Measurements from ENCODE around the gene MYOM1. TPM values are rescaled to one million over a fixed set of nuclear protein-coding genes. Genes with fewer than 3 reads are reported as not detected.

Gene MYOM1
- total RNA-seq, 2 donors from 2014 or later: 6.1 to 6.5 TPM

- no peaks in the 10 kb centered on the region for H3K9me3 ChIP-seq
- TF ChIP-seq POLR2A (IDR thresholded peaks at IDR 0.05) (no peak), CTCF (IDR thresholded peaks at IDR 0.05) (no peak), POLR2AphosphoS5 (IDR thresholded peaks at IDR 0.05) (no peak)
- intact Hi-C loops (cut with DNase I): loop anchor here (5.0 to 10.0 kb wide), 2 partner anchors 94 to 218 kb away; partner anchors contain the start of gene MYL12A
- no peak overlapping the region for H3K4me3 ChIP-seq
- no peaks in the 10 kb centered on the region for H3K36me3 ChIP-seq
- no peaks in the 10 kb centered on the region for H3K27me3 ChIP-seq (replicated peaks; ENCODE audit: insufficient read depth)
- H3K4me1 ChIP-seq (replicated peaks): no peaks in the 10 kb centered on the region
- no peak for DNase-seq (ENCODE audit: low spot score)
- WGBS: 81% methylated on average over 8 of the region's 8 CpGs
- H3K27ac ChIP-seq: no peak overlapping the region
These were observed 66.6 kb downstream of the MYOM1 start for GRCh38 chr18:3153107-3153704.

- WGBS: 81% methylated on average over 1 of the region's 1 CpG
- intact Hi-C loops (cut with DNase I): loop anchor here (5.0 to 10.0 kb wide), 2 partner anchors 95 to 217 kb away; partner anchors contain the start of gene MYL12A
- no peak overlapping the region for H3K27ac ChIP-seq
- no peak overlapping the region for H3K4me3 ChIP-seq
- H3K9me3 ChIP-seq: no peaks in the 10 kb centered on the region
- no peaks in the 10 kb centered on the region for H3K4me1 ChIP-seq (replicated peaks)
- no peaks in the 10 kb centered on the region for H3K27me3 ChIP-seq (replicated peaks; ENCODE audit: insufficient read depth)
- DNase-seq (ENCODE audit: low spot score): no peak
- no peaks in the 10 kb centered on the region for H3K36me3 ChIP-seq
- TF ChIP-seq CTCF (IDR thresholded peaks at IDR 0.05) (no peak), POLR2AphosphoS5 (IDR thresholded peaks at IDR 0.05) (no peak), POLR2A (IDR thresholded peaks at IDR 0.05) (no peak)
These were observed 67.5 kb downstream of the MYOM1 start for GRCh38 chr18:3152294-3152693.

GRCh38 chr18:3151399-3152264 is 68.1 kb downstream of the MYOM1 start:
- Histone ChIP-seq H3K4me1 (replicated peaks) (no peaks in the 10 kb centered on the region), H3K27ac (no peak overlapping the region), H3K36me3 (no peaks in the 10 kb centered on the region), H3K27me3 (replicated peaks; ENCODE audit: insufficient read depth) (no peaks in the 10 kb centered on the region), H3K9me3 (no peaks in the 10 kb centered on the region), H3K4me3 (no peak overlapping the region)
- TF ChIP-seq CTCF (IDR thresholded peaks at IDR 0.05) (peak in 3 of 4 experiments; percentile 53 to 65 (median 63)), POLR2A (IDR thresholded peaks at IDR 0.05) (no peak)
- intact Hi-C loops (cut with DNase I): loop anchor here (5.0 to 10.0 kb wide), 2 partner anchors 96 to 217 kb away; partner anchors contain the start of gene MYL12A
- WGBS: 53% methylated on average over 18 of the region's 18 CpGs
- DNase-seq (ENCODE audit: low spot score): no peak

GRCh38 chr18:3150688-3151087 is 69.1 kb downstream of the MYOM1 start:
- 95% methylated on average over 2 of the region's 2 CpGs for WGBS
- TF ChIP-seq CTCF (IDR thresholded peaks at IDR 0.05) (no peak), POLR2AphosphoS5 (IDR thresholded peaks at IDR 0.05) (no peak), POLR2A (IDR thresholded peaks at IDR 0.05) (no peak)

More at GRCh38 chr18:3150688-3151087, 69.1 kb downstream of the MYOM1 start:
- DNase-seq (ENCODE audit: low spot score): no peak
- H3K27ac ChIP-seq: no peak overlapping the region
- no peaks in the 10 kb centered on the region for H3K4me1 ChIP-seq (replicated peaks)
- intact Hi-C loops (cut with DNase I): loop anchor here (5.0 to 10.0 kb wide), 2 partner anchors 97 to 216 kb away; partner anchors contain the start of gene MYL12A
- no peaks in the 10 kb centered on the region for H3K9me3 ChIP-seq
- no peak overlapping the region for H3K4me3 ChIP-seq
- no peaks in the 10 kb centered on the region for H3K27me3 ChIP-seq (replicated peaks; ENCODE audit: insufficient read depth)
- no peaks in the 10 kb centered on the region for H3K36me3 ChIP-seq
